Muscle layer of colon (tissue), 2 donors: ENCODE measurements around the gene CHDH.

Source experiments
- H3K27ac ChIP-seq: one replicate; pipeline ENCODE4 v1.7.0; 2013; ENCODE audit warnings: low read depth, mild to moderate bottlenecking, low read length, moderate library complexity
- H3K27me3 ChIP-seq, 2 donors: one replicate each; pipeline ENCODE4 v1.7.0; 2013; ENCODE audit warnings: low read length in 2 of 2, mild to moderate bottlenecking in 2 of 2; ENCODE audit not compliant: insufficient read depth in 2 of 2, control insufficient read depth in 1 of 2
- H3K36me3 ChIP-seq: one replicate; pipeline ENCODE4 v1.7.0; 2013; ENCODE audit warnings: mild to moderate bottlenecking, low read length; ENCODE audit not compliant: insufficient read depth
- H3K4me1 ChIP-seq: one replicate; pipeline ENCODE4 v1.7.0; 2013; ENCODE audit warnings: mild to moderate bottlenecking, low read length; ENCODE audit not compliant: insufficient read depth
- H3K4me3 ChIP-seq, 2 donors: one replicate each; pipeline ENCODE4 v1.7.0; 2013; ENCODE audit warnings: low read length in 2 of 2, low read depth in 1 of 2, mild to moderate bottlenecking in 1 of 2, moderate library complexity in 1 of 2
- H3K9ac ChIP-seq: one replicate; pipeline ENCODE4 v1.7.0; 2013; ENCODE audit warnings: low read length
- H3K9me3 ChIP-seq: one replicate; pipeline ENCODE4 v1.7.0; 2013; ENCODE audit warnings: mild to moderate bottlenecking, low read length
- donor health status: abdominal sarcoma.
- donor health status: Adenocarcinoma of cecum.

CHDH gene, protein sequence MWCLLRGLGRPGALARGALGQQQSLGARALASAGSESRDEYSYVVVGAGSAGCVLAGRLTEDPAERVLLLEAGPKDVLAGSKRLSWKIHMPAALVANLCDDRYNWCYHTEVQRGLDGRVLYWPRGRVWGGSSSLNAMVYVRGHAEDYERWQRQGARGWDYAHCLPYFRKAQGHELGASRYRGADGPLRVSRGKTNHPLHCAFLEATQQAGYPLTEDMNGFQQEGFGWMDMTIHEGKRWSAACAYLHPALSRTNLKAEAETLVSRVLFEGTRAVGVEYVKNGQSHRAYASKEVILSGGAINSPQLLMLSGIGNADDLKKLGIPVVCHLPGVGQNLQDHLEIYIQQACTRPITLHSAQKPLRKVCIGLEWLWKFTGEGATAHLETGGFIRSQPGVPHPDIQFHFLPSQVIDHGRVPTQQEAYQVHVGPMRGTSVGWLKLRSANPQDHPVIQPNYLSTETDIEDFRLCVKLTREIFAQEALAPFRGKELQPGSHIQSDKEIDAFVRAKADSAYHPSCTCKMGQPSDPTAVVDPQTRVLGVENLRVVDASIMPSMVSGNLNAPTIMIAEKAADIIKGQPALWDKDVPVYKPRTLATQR

GRCh38 chr3:53846134-53846850 lies at the start of gene CHDH, which contains the start of gene IL17RB:
Gene CHDH, minus strand, starts transcription at chr3:53846419. Its CDS starts 22,411 bp downstream, at chr3:53824008.
Gene IL17RB, plus strand, starts transcription at chr3:53846568. Its CDS starts 21 bp downstream, at chr3:53846589.
- no peak within 1 kb of the TSS for H3K9ac ChIP-seq
- H3K9me3 ChIP-seq = no peaks in the 10 kb centered on the region
- no peaks in the 10 kb centered on the region for H3K36me3 ChIP-seq
- no peaks in the 10 kb centered on the region for H3K4me1 ChIP-seq
- no peak within 1 kb of the TSS for H3K27ac ChIP-seq
- H3K4me3 ChIP-seq = peak within 1 kb of the TSS; percentile 54 to 61
- peaks cover 9 to 18% of the 10 kb centered on the region in 2 donors for H3K27me3 ChIP-seq

GRCh38 chr3:53892286-53892637 lies 46.0 kb upstream of the CHDH start:
- H3K4me3 ChIP-seq = peak overlapping the region; percentile 34 to 93
- H3K9me3 ChIP-seq = no peaks in the 10 kb centered on the region
- H3K4me1 ChIP-seq = peaks cover 14% of the 10 kb centered on the region
- peaks cover 4% of the 10 kb centered on the region for H3K36me3 ChIP-seq
- no peaks in the 10 kb centered on the region for H3K27me3 ChIP-seq
- H3K9ac ChIP-seq = peak overlapping the region; percentile 9
- H3K27ac ChIP-seq = peak overlapping the region; percentile 75

DNA sequence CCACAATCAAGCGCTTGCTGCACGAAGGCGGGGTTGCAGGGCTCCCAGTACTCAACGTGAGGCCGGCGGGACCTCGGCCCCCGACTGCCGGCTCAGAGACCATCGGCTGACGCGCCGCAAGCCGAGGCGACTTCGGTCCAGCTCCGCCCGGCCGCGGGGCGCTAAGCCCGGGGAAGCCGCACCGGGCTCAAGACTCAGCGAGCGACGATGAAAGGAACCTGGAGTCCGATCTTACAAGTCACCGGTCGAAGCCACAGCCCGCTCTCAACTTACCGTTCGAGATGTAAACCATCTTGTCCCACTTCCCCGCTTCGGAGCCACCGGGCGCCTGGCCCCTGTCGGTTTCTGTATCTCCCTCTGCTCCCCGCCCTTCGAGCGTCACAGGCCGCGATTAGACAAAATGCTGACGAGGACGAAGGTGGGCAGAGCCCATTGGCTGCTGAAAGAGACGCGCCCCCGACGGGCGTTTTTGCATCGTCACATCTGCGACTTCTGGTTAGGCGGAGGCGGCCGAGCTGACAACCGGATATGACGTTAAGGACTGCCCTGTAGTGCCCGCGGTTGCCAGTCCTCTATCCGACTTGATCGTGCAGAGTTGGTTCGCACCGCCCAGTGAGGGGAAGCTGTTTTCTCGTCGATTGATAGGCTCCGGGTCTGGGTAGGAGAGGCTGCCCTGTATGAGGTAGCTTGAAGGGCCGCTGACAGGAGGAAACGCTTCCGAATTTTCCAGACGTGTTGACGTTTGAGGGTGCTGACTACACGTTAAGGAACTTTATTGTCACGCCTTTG lies 45.5 kb upstream of the CHDH start, which contains the start of gene SELENOK:
Gene SELENOK (minus strand): TSS at position 363 of the 789 bp plus-strand sequence.
- peak within 1 kb of the TSS; percentile 96 for H3K9ac ChIP-seq
- peaks cover 14% of the 10 kb centered on the region for H3K4me1 ChIP-seq
- no peaks in the 10 kb centered on the region for H3K9me3 ChIP-seq
- H3K27me3 ChIP-seq = no peaks in the 10 kb centered on the region
- peak within 1 kb of the TSS; percentile 69 to 93 for H3K4me3 ChIP-seq
- peak within 1 kb of the TSS; percentile 75 for H3K27ac ChIP-seq
- H3K36me3 ChIP-seq = peaks cover 10% of the 10 kb centered on the region

DNA sequence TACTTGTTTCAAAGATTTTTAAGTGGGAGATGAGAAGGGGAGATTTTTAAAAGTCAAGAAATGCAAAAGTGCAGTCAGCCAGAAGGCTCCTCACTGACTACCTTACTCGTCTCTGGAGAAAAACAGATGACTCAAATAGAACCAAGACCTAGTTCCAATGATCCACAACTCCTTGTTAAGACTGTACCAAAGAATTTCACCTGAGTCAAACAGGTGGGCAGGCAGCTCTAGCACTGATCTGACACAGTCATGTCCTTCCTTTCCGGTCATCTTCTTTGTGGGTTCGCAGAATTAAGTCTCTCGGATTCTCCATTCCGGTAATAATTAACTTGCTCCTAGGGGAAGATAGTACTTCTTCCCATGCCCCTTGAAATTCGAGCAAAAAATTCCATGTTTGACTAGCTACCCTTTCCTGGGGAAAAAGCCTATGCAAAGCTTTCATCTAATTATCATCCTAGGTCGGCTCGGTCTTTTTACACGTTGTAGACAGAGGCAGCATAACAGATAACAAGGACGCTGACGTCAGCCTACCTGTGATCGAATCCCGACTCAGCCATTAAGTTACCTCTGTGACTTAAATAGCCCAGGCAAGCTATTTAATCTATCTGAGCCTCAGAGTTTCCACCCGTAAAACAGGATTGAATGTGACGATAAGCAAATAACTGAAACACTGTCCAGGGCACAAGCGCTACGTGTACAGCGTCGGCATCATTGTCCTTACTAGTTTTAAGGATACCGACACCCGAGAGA lies 44.7 kb upstream of the CHDH start:
- Histone ChIP-seq H3K36me3 (peaks cover 15% of the 10 kb centered on the region), H3K4me1 (peaks cover 14% of the 10 kb centered on the region), H3K27ac (peak overlapping the region; percentile 75), H3K4me3 (peak overlapping the region; percentile 69 to 93), H3K27me3 (no peaks in the 10 kb centered on the region), H3K9me3 (no peaks in the 10 kb centered on the region), H3K9ac (peak overlapping the region; percentile 96)

- peaks cover 29% of the 10 kb centered on the region for H3K36me3 ChIP-seq
These were observed 42.0 kb upstream of the CHDH start for GRCh38 chr3:53888232-53888631.

GRCh38 chr3:53887446-53887845 lies 41.2 kb upstream of the CHDH start:
- no peaks in the 10 kb centered on the region for H3K27me3 ChIP-seq
- peaks cover 29% of the 10 kb centered on the region for H3K36me3 ChIP-seq
- H3K9me3 ChIP-seq = no peaks in the 10 kb centered on the region
- peaks cover 17% of the 10 kb centered on the region for H3K4me1 ChIP-seq
- H3K9ac ChIP-seq = no peak overlapping the region
- no peak overlapping the region for H3K4me3 ChIP-seq
- H3K27ac ChIP-seq = no peak overlapping the region

More at GRCh38 chr3:53888232-53888631, 42.0 kb upstream of the CHDH start:
- no peak overlapping the region for H3K4me3 ChIP-seq
- H3K4me1 ChIP-seq = peaks cover 14% of the 10 kb centered on the region
- H3K9ac ChIP-seq = no peak overlapping the region
- no peak overlapping the region for H3K27ac ChIP-seq
- H3K27me3 ChIP-seq = no peaks in the 10 kb centered on the region
- H3K9me3 ChIP-seq = no peaks in the 10 kb centered on the region

DNA sequence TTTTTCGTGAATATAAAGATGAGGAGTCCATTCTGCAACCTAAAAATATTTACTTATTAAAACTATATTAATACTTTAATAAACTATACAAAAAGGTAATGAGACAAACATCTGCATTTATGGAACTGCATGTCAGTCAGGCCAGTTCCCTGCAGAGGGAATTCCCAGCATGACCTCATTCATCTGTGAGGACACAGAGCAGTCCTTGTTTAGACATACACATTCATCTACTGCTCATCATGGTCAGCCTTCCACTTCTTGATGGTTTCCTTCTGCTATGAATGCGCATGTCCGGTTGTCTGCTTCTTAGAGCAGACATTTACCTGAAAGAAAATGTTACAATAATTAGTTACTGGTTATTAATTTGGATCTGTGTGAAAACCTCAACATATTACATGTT lies 39.0 kb upstream of the CHDH start:
- Histone ChIP-seq H3K9ac (no peak overlapping the region), H3K4me3 (no peak overlapping the region), H3K27me3 (no peaks in the 10 kb centered on the region), H3K9me3 (no peaks in the 10 kb centered on the region), H3K27ac (no peak overlapping the region), H3K36me3 (peaks cover 29% of the 10 kb centered on the region), H3K4me1 (peaks cover 20% of the 10 kb centered on the region)

GRCh38 chr3:53884623-53885022 lies 38.4 kb upstream of the CHDH start:
- no peaks in the 10 kb centered on the region for H3K9me3 ChIP-seq
- H3K4me1 ChIP-seq = peaks cover 14% of the 10 kb centered on the region
- H3K36me3 ChIP-seq = peaks cover 33% of the 10 kb centered on the region
- no peaks in the 10 kb centered on the region for H3K27me3 ChIP-seq
- H3K27ac ChIP-seq = no peak overlapping the region
- no peak overlapping the region for H3K9ac ChIP-seq
- no peak overlapping the region for H3K4me3 ChIP-seq

GRCh38 chr3:53883008-53883407 lies 36.8 kb upstream of the CHDH start:
- H3K4me1 ChIP-seq = peaks cover 13% of the 10 kb centered on the region
- no peak overlapping the region for H3K9ac ChIP-seq
- H3K9me3 ChIP-seq = no peaks in the 10 kb centered on the region
- H3K36me3 ChIP-seq = peaks cover 44% of the 10 kb centered on the region
- no peaks in the 10 kb centered on the region for H3K27me3 ChIP-seq
- no peak overlapping the region for H3K27ac ChIP-seq
- no peak overlapping the region for H3K4me3 ChIP-seq

DNA sequence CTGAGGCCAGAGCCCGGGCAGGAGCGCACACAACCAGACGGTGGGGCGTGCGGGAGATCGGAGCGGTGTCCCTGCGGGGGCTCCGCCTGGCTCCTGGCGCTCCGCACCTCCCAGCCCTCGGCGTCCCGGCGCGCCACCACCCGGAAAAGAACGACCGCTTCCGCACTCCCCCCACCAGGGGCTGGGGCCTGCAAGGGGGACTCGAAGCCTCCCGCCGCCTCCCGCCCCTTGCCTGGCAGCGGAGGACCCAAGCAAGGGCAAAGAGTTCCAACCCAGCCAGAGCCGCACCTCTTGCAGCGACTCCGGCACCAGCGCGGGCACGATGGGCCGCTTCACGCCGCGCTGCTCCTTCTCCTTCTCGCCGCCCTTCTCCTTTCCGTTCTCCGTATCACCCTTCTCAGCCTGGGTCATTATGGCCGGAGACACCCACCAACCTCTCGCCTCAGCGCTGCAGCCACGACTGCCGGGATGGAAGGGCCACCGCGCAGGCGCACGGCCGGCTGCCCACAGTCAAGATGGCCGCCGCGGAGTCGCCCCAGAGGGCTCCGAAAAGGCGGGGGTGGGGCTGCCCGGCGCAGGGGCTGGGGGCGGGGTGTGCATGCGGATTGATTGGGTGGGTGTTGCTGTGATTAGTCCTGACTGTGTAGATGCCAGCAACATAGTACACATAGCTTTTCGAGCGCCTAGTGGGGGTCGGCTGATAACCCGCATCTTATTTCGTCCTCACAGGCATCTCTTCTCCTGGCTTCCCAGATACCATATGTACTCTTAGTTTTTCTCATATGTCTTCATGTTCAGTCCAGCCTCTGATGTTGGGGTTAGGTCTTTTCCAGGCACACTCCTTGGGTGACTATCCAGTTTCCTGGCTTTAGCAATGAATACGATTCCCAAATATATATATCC lies 35.7 kb upstream of the CHDH start, which contains the start of gene ACTR8:
Gene ACTR8 (minus strand): TSS at position 462 of the 903 bp plus-strand sequence. CDS start 51 bp downstream, at position 411.
- Histone ChIP-seq H3K9ac (peak within 1 kb of the TSS; percentile 30), H3K4me3 (peak within 1 kb of the TSS; percentile 73 to 88), H3K4me1 (peaks cover 13% of the 10 kb centered on the region), H3K27ac (peak within 1 kb of the TSS; percentile 67), H3K9me3 (no peaks in the 10 kb centered on the region), H3K36me3 (peaks cover 47% of the 10 kb centered on the region), H3K27me3 (no peaks in the 10 kb centered on the region)
